ENCODE results near the gene FXYD6.

DNA sequence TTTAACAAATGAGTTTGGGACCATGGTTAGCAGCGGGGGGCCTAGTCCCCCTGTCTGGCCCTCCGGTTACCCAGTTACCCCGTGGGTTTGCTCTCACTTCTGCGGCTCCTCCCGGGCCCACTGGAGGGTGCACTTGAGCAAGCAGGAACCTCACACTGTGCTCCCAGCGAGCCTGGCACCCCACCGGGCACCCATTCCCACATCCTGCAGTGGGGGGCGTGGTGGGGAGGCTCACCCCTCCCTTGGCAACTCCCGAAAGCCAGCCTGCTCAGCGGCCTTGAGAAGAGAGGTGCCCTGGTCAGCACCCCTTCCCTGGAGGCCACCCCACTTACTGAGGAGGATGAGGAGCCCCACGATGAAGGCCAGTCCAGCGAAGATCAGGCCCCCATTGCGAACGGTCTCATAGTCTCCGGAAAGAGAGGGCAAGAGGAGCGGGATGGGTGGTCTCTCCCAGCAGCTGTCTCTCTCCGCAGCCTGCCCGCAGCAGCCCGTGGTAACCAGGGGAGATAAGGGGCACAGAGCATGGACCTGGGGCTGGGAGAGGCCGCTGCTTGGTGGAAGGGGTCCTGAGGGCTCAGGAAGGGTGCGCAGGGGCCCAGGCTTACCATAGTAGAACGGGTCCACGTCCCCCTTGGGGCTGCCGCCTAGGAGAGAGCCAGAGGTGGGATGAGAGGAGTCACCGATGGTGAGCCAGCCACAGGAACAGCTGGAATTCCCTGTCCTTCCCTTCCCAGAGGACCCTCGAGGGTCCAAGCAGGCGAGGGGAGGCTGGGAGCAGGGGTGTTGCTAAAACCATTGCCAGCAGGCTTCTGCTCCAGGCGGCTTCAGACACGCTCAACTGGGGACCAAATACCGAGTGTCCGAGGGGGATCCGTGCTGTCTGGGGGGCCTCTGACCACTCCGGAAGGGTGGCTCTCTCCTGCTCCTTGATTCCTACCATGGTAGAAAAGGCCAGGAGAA lies 54.1 kb downstream of the FXYD6 start:
- TF ChIP-seq, protein P1, sequence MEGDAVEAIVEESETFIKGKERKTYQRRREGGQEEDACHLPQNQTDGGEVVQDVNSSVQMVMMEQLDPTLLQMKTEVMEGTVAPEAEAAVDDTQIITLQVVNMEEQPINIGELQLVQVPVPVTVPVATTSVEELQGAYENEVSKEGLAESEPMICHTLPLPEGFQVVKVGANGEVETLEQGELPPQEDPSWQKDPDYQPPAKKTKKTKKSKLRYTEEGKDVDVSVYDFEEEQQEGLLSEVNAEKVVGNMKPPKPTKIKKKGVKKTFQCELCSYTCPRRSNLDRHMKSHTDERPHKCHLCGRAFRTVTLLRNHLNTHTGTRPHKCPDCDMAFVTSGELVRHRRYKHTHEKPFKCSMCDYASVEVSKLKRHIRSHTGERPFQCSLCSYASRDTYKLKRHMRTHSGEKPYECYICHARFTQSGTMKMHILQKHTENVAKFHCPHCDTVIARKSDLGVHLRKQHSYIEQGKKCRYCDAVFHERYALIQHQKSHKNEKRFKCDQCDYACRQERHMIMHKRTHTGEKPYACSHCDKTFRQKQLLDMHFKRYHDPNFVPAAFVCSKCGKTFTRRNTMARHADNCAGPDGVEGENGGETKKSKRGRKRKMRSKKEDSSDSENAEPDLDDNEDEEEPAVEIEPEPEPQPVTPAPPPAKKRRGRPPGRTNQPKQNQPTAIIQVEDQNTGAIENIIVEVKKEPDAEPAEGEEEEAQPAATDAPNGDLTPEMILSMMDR (IDR thresholded peaks at IDR 0.05; ENCODE audit: control extremely low read depth in 1 of 3, insufficient read depth in 1 of 3, low read depth in 1 of 3, low read length in 3 of 3) = peak in 2 of 3 experiments; percentile 72 to 79; a peak in 3 of 4 replicates
- TF ChIP-seq FOSL1 (IDR thresholded peaks at IDR 0.05; ENCODE audit: insufficient read depth, low read depth, low read length) (no peak), EP300 (IDR thresholded peaks at IDR 0.05; ENCODE audit: borderline replicate concordance in 1 of 2, low read depth in 2 of 2, low read length in 2 of 2) (no peak)
